OCI-M2 (cell line): ENCODE results near the gene ARHGEF1.
"Not testable (repeated sequence)": the region's sequence is repeated elsewhere in the genome, so short reads cannot be mapped to it uniquely, and the experiment has no call there.

Experiments
- DNase-seq: peaks from one replicate; lab custom pipeline; 2025; ENCODE audit not compliant: unreplicated experiment; lab: John Stamatoyannopoulos, UW

The ARHGEF1 gene

GRCh38 chr19:41861846-41862245 is 21.1 kb upstream of the ARHGEF1 start:
- DNase-seq, result no peak

DNA sequence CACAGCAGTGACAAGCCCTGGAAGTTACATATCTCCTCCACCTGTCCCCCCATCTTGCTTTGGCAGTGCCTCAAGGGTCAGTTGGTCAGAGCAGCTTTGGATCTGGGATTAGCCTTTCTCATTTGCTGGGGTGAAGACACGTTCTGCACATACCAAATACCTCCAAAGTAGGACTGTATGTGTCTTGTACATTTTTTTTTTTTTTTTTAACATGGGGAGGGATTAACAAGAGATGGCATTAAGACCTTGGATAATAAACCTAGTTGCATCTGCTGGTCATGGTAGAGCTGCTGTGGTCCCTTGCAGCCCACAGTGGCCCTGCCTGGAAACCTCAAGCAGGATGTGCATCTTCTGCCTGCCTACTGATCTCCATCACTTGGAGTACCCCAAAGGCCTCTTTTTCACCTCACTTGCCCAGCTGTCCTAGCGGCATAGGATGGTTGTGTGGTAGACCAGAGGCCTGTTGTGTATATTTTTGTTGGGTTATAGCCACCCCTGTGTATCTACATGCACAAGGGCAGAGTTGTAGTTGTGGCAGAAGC is 20.5 kb upstream of the ARHGEF1 start:
- no peak for DNase-seq

DNA sequence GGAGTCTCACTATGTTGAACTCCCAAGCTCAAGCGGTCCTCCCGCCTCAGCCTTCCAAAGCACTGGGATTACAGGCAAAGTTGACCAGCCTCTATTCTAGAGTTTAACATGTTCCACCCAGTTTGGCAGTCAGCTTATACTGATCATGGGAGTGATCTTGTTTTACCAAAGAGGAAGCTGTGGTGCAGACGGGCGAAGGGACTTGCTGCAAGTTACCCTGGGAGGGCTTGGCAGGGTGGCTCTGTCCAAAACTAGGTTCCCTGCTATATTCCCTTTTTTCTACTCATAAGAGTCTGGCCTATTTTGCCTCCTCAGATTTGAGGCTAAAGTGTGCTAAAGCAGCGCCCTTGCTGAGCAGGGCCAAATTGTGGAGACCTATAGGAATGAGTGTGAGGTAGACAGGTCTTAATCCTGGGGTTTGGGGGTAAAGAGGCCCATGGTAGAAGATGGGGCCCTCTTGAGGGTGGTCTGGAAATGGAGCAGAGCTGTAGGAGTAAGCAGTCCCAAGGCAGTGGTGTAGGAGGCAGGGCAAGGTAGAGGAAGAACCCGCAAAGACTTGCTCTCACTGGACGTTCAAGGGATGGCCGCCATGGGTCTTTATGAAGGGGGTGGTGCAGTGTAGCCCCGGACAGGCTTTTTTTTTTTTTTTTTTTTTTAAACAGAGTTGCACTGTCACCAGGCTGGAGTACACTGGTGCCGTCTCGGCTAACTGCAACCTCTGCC is 19.6 kb upstream of the ARHGEF1 start:
- no peak for DNase-seq

DNA sequence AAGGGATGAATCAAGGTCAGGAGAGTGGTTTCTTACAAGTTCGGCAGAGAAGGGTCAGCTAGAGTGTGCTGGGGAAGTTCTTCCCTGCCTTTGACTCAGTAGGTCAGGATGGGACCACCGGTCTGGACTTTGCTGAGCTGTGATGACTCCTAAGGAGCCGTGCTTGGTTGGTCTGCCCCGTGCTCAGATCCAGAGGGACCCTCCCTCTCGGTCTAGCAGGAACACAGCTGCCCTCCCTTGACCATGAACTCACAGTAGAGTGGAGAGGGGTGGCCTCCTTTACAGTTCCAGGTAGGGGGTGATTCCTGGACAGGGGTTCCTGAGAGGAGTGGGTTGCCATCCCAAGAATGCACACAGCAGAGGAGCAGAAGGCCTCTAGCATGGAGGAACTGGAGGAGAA is 18.6 kb upstream of the ARHGEF1 start:
- DNase-seq, result no peak

DNA sequence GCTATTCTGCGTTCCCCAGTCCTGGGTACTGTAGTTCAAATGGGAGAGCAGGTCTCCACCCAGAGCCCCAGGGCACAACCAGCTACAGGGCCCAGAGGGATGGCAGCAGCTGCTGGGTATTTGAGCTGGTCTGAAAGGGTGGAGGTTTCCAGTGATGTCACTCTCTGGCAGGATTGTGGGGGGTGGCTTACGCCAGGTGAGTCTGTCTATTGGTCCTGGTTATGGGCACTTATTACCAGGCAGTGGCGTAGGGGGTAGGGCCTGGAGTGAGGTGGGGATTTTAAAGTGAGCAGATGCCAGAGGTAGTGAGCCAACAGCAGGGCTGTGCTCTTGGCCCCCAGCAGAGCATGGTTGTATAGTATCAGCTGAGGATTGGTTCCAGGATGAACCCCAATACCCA is 16.7 kb upstream of the ARHGEF1 start:
- DNase-seq, result no peak

- no peak for DNase-seq
Measured at GRCh38 chr19:41868120-41868988, 14.6 kb upstream of the ARHGEF1 start.

- DNase-seq, result no peak
Measured at GRCh38 chr19:41868989-41869300, 14.0 kb upstream of the ARHGEF1 start.

GRCh38 chr19:41869374-41869955 is 13.5 kb upstream of the ARHGEF1 start:
- no peak for DNase-seq

DNA sequence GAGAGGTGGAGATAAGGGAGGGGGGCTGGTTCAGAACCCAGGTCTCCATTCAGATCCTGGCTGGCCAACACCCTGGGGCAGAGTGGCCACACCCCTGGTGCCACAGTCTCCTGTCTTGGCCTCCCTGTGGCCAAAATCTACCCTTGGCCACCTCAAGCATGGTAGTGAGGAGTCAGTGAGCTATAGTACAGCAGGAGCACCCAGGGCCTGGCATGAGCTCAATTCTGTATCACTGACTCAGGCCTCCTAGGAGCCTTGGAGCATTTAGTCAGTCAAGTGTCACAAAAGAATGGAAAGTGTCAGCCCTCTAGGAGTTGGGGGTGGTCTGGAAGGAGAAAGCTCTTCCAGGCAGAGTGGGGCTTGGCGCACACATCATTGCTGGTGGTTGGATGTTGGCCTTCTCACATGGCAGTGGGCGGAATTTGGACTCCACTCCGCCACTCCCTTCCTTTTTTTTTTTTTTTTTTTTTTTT is 12.5 kb upstream of the ARHGEF1 start:
- DNase-seq, result no peak

DNA sequence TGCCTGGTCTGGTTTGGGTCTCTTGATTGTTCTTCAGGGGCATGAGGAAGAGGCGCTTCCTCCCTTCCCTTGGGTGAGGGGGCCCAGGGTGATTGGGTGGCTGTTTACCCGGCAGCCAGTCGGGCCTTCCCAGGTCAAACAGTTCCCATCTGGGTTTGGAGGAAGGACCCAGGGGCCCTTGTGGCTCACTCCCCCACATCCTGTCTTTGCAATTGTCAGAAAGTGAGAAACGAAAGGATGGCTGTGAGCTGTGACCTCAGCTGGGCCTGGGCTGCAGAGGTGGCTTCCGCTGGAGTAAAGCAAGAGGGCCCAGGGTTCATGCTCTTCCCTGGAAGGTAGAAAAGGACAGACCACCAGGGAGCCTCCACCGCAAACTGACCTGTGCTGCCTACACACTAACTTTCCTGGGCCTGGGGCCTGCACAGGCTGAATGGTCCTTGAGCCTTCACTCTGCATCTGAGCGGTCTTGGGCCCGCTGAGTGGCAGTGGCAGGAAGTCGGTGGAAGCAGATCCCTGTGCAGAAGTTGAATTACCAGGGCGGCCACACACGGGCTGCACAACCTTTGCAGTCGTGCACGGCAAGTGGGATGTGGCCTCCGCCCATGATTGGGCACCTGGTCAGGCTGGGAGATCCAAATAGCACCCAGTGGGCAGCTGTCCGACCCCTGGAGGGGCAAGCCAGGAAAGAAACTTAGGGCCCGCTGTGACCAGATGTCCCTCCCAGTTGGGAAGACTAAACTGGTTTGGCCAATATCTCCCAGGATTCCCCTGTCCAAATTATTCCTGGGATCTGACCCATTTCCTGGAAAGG is 11.2 kb upstream of the ARHGEF1 start:
- DNase-seq, result no peak

- no peak for DNase-seq
Measured at GRCh38 chr19:41872384-41872774, 10.6 kb upstream of the ARHGEF1 start.

DNA sequence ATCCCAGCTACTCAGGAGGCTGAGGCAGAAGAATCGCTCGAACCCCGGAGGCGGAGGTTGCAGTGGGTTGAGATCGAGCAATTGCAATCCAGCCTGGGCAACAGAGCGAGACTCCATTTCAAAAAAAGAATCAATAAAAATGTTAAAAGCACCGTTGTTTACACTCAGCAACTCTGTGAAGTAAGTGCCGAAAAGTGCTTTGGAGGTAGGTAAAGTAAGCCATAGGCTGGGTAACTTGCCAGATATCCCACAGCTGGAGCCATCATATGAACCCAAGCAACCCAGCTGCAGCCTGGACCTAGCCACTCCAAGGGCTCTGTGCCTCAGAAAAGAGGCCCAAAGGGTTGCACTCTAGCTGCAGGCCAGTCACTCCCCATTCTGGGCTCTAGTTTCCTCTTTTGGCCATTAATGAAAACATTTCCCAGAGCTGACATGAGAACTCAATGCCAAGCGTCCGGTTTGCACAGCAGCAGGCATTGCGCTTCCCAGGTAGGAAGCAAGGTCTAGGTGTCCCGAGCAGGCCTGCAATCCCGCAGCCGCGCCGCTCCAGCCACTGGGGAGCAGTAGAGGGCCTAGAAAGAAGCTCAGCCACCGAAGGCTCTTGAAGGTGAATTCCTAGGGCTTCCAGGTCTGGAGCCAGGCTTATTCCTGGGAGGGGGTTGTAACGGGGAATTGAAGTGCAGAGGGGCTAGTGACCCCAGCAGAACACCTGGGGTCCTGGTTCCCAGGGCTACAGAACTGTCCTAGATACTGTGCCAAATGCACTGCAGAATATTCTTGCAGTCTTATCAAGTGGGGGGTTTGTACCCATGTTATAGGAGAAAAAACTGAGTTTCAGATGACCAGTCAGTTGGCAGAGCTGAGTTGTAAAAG is 10.0 kb upstream of the ARHGEF1 start:
- DNase-seq, result peak; percentile 64

DNA sequence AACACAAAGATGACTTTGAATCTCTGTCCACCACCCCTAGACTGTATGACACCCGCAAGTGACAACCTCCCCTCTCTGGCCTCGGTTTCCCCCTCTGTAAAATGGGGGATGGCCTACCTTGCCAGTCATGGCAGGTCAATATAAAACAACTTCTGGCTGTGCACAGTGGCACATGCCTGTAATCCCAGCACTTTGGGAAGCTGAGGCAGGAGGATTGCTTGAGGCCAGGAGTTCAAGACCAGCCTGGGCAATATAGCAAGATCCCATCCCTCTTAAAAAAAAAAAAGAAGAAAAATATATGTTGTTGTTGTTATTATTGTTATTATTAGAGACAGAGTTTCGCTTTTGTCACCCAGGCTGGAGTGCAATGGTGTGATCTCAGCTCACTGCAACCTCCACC is 7.0 kb upstream of the ARHGEF1 start:
- DNase-seq, result not testable (repeated sequence)

- DNase-seq, result no peak
Measured at GRCh38 chr19:41876847-41877832, 5.8 kb upstream of the ARHGEF1 start, which contains the start of gene CD79A. Gene CD79A, plus strand, starts transcription at chr19:41877279. Its CDS starts 26 bp downstream, at chr19:41877305.

GRCh38 chr19:41877916-41878905 is 4.8 kb upstream of the ARHGEF1 start:
- no peak for DNase-seq

GRCh38 chr19:41879080-41879479 is 3.9 kb upstream of the ARHGEF1 start:
- DNase-seq, result no peak

- no peak for DNase-seq
Measured at GRCh38 chr19:41879670-41880328, 3.2 kb upstream of the ARHGEF1 start.
